T-cell (primary cell): Measurements from ENCODE around the gene ZP3. TPM values are rescaled to one million over a fixed set of nuclear protein-coding genes. Genes with fewer than 3 reads are reported as not detected.

Experiments used
- total RNA-seq, 35 experiments: library from RNA in 6 of 35; stranded (reverse) in 6 of 35; fragments of 120-200 nt in 1 of 35; gene quantifications; one replicate each; pipeline versions ENCODE4 v1.2.1 to v1.2.4 and lab custom pipeline; 2013 to 2026

ZP3 gene
- total RNA-seq, 5 donors from 2014 or later (not counting 1 experiment from before 2014, with no cell fraction given): 1.7 to 7.0 (median 5.9) TPM

Other genes with a start within 250 kb of the ZP3 start
- not detected for gene SRRM3, start 223.1 kb upstream of the ZP3 start, total RNA-seq
- 10 to 100 TPM; 38.1 to 43.6 (median 40.1) TPM for gene HSPB1, start 122.3 kb upstream of the ZP3 start, total RNA-seq
- 10 to 100 TPM; 25.1 to 46.8 (median 41.7) TPM for gene YWHAG, start 66.0 kb upstream of the ZP3 start, total RNA-seq
- gene SSC4D, start 15.3 kb upstream of the ZP3 start, total RNA-seq: under 1 TPM in 3 of 5 donors, not detected in 2; 0.20 to 0.76 (median 0.28) TPM
- gene DTX2, start 36.8 kb downstream of the ZP3 start, total RNA-seq: 10 to 100 TPM; 29.0 to 56.6 (median 42.3) TPM
- 10 to 100 TPM in 1 of 5 donors, 1 to 10 TPM in 4; 4.6 to 10.6 (median 6.1) TPM for gene UPK3B, start 85.6 kb downstream of the ZP3 start, total RNA-seq
- gene SPDYE16, start 118.3 kb downstream of the ZP3 start, total RNA-seq: under 1 TPM; 0.33 to 0.96 (median 0.73) TPM
- 10 to 100 TPM; 18.6 to 35.7 (median 19.4) TPM for gene POMZP3, start 202.3 kb downstream of the ZP3 start, total RNA-seq